HS-5 (cell line): ENCODE measurements around the gene AMACR.
"Not testable (repeated sequence)": the region's sequence is repeated elsewhere in the genome, so short reads cannot be mapped to it uniquely, and the experiment has no call there.

ENCODE experiments used
- DNase-seq: peaks from one replicate; pipeline ENCODE4 v3.0.0-alpha.2; 2012; ENCODE audit warnings: low read depth

The AMACR gene

DNA sequence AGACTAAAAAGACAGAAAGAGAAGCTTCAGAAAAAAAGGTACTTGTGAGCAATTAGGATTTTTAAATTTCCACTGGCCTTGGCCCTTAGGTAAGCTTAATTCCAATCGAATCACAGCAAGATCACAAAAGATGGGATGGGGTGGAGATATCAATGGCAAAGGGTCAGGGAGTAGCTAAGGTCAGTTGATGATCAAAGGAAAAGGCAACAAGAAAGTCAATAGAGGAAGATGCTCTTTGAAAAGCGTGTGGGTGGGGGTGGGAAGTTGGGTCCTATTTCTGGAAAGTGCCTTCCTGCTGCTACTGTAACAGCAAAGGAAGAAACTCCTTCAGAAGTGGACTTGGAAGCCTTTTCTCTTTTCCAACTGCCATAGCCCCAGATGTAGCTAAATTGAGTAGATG is 27.9 kb upstream of the AMACR start:
- no peak for DNase-seq

DNA sequence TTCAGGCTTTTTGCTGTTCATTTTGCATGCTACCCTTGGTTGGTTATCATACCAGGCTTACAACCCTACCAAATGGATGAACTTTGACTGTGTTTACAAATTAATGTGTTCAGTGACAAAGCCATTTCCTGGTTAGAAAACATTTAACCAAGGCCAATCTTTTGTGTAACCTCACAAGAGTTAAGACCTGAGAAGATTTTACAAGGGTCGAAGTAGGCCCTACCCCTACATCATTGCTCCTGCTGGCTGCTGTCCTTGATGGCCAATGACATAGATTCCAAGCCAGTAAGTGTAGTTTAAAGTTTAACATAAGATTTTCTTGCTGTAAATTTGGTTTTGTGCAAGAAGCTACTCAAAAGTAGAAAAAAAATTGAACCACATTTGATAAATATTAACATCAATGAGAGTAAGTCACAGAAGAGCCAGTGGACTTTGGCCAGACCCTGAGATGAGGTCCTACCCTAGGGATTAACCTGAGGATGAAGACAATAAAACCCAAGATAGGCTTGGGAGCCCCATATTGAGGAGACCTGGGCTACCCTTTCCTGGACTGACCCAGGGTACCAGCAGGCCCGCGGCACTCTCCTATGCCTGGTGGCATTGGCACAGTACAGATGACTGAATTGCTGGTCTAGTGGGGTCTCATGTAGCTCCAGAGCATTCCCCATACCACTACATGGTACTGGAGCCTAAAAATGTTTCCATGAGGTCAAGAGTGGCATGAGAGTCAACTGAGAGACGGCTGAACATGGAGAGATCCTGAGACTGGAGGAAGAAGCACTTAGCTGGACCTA is 26.9 kb upstream of the AMACR start:
- no peak for DNase-seq

DNA sequence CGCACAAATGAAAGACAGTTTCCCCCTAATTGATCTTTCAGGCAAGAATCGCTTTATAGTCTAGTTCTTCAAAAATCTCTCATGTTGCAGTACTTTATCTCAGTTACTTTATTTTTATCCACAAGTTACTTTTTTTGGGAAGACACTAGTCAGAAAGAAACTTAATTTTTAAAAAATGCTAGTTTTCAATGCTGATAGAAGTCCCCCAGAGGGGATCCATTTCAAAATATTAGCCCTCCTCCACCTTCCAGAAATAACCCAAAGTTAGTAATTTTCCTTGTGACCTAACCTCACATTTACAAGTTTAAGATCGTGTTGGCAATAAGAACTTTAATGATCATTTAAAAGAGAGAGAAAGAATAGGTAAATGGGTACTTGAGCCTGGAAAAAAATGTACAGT is 24.1 kb upstream of the AMACR start:
- DNase-seq, result no peak

DNA sequence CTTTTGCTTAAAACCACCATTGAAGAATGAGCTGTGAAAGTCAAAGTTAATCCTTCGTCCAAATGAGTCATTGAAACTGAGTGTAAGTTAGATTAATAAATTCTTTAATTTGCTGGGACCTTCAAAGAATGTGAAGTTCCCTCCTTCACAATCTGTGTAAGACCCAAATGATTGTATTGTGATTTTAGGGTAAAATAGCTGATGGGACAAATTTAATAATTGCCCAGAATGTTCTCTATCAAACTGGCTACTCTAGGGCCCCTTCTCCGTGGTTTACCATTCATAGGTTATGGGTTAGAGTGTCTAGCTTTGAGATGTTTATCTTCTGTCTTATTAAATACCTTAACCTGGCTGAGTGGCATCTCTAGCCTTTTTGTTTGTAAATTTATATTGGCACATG is 23.3 kb upstream of the AMACR start:
- no peak for DNase-seq

DNA sequence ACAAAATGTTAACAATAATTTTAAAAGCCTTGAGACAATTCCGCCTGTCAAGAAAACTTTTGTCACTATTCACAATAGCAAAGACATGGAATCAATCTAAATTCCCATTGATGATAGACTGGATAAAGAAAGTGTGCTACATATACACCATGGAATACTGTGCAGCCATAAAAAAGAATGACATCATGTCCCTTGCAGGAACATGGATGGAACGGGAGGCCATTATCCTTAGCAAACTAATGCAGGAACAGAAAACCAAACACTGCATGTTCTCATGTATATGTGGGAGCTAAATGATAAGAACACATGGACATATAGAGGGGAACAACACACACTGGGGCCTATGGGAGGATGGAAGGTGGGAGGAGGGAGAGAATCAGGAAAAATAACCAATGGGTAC is 22.7 kb upstream of the AMACR start:
- not testable (repeated sequence) for DNase-seq

DNA sequence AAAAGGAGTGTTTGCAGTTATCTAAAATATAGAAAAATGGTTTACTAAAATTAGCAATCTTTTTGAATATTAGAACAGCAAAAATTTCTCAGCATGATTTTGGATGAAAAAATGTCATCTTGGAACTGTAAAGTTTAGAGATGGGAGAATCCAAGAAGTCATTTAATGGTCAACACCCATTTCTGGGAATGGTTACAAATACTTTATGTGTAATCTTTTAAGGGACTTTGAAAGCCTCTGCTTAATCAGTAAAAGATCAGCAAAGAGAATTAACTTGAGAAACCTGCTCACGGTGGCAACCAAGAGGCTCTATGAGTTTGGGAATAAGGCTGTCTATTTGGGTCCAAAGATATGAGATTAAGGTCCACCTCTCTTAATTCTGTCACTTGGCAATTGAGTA is 22.2 kb upstream of the AMACR start:
- no peak for DNase-seq

DNA sequence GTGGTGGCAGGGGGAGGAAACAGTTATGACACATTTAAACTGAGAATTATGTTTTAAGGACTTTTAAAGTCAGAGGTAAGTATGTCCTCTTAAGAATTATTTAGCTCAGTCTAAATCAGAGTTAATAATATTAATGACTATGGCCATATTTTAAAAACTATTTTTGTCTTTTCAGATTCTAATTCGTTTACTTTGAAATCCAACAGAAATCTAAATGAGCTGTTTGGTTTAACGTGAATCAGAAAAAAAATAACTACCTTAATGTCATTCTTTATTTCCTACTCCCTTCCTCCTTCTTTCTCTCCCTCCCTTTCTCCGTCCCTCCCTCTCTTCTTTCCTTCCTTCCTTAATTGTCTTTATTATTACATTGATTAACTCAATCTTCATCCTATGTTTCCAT is 20.5 kb upstream of the AMACR start:
- no peak for DNase-seq

DNA sequence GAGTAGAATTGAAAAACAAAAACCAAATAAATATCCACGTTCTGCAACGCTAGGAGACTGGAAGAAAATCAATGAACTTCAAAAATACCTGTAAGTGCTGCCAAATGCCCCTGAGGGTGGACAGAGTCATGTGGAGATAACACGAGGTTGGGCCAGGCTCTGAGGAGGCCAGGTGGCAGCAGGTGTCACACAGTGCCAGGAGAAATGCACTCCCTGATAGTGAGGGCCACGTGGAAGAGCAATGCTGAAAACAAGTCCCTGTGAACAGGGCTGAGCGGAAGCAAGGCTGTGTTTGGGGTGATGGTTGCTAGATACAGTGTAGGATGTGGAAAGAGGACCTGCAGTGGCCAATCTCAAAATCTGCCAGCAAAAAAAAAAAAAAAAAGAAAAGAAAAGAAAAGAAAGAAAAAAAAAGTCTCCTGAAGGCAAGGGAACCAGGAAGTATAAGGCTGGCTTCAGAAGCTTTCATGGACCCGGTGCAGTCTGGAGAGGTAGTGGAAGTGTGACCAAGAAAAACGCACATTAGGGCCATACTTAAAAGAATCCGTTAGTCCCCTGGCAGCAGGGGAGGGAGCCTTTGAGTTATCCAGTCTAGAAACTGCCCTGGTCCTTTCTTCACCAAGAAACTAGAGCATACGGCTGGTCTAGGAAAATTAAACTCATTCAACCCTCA is 18.4 kb upstream of the AMACR start:
- DNase-seq, result no peak

DNA sequence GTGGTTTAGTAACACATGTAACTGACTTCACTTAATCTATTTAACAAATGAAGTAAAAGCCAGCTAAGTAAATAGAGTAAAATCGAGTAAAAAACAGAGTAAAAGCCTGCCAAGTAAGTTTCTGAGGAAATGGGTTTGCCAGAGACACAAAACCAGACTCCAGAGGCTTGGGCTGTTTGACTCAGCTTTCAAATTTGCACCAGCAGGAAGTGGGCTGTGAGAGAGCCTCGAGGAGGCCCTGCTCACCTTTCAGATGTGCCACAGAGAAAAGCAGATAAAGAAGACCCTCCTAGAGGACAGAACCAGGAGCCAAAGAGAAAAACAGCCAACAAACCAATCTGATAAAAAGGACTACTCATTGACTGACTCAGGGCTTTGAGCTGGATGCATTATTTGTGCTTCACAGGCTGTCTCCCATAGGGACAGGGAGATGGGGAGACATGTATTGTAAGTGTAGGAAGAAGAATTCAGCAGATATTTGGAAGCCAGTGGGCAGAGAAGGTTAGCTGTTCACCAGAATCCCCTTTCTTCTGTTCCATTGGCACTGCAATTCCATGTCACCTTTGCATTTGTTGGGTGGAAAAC is 14.4 kb upstream of the AMACR start:
- DNase-seq, result no peak

DNA sequence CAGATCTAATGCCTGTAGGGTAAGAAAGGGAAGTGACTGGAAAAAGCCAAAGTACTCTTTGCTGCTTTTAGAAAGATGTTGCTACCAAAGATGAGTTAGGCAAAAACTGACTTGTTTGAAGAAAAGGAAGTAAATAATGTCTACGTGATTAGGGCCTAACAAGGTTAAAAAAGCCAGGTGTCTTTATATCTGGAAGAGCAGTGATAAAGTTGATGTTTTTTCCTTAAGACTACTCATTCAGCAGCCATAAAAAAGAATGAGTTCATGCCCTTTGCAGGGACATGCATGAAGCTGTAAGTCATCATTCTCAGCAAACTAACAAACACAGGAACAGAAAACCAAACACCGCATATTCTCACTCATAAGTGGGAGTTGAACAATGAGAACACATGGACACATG is 13.5 kb upstream of the AMACR start:
- no peak for DNase-seq

DNA sequence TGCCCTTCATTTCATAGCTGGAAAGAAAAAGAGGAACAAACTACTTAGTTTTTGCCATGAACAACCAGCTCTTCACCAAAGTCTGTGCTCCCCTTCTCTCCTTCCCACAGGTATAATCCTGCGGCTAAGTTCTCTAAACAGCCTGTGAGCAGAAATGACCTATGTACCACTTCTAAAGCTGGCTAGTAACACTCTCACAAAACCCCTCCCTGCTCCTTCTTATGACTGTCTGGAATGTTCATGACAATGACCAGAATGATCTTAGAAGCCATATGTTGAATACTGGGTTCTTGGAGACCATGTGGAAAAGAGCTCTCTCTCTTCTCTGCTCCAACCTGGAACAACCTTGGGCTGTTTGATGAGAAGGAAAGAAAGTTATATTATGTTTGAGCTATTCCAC is 12.9 kb upstream of the AMACR start:
- DNase-seq, result no peak

DNA sequence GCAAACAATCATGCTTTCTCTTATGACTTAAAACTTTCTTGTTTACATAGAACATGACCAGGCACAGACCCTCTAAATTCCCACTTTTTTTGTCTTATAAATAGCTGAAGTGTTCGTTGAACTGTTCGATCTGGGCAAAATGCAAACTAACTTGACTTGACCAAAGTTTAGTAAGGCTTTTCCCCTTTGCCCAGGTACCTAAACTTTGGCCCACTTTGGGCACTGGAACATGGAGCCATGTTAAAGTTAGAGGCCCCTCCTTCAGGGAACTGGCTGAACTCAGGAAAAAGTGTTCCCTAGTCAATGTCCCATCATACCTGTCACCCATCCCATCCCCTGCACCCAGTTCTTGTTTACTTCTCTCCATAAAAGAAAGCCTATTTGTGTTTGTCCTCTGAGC is 9.4 kb upstream of the AMACR start:
- no peak for DNase-seq

DNA sequence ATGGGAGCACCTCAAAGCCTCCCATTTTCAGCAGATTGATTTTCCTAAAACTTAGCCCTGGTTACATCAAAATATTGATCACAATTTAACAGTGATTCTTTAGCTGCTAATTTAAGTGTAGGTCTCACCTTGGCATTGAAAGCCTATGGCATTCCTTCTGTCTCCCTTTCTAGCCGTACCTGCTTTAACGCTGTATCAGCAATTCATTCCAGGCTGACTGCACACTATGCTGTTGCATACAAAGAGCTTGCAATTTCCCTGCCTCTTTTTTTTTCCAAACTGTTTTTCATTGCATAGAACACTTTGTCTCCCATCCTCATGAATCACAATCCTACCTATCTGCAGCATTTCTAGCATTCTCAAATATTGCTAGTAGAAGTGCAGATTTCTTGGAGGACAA is 8.9 kb upstream of the AMACR start:
- DNase-seq, result no peak

DNA sequence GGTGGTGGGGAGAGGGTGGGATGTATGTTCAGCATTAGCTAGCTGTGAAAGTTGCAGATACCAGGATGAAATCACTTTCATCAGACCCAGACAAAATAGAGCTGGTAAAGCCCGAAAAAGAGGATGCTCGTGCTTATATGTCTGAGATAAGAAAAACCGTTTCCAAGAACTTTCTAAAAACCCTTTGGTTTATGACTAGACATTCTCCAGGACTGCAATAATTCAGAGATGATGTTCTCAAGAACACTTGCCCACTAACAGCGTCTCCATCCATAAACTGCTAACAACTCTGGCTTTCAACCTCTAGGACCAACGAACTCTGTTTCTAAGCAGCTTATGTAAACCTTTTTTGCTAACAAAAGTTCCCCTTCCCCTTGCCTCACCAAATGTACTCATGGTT is 8.4 kb upstream of the AMACR start:
- DNase-seq, result no peak

DNA sequence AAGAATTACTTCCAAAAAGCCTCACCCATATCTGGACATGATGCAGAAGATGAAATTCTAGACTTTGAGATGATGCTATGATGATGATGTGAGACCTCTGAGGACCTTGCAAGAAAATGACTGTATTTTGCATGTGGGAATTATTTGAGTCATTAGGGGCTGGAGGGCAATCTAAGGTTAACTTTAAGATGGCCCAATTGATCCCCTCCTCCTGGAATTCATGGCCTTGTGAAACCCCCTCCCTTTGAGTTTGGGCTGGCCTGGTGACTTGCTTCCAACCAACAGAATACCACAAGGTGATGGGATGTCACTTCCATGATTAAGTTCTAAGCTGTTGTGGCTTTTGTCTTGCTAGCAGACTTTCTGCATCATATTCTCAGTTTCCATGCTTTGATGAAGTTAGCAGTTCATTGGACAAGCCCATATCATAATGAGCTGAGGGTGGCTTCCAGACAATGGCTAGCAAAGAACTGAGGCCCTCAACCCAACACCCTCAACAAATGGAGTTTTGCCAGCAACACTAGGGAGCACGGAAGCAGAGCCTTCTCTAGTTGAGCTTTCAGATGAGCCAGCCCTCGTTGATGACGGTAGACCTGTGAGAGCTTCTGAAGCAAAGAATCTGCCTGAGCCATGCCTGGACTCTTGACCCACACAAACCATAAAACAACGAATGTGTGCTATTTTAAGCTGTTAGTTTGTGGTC is 7.4 kb upstream of the AMACR start:
- DNase-seq, result no peak

DNA sequence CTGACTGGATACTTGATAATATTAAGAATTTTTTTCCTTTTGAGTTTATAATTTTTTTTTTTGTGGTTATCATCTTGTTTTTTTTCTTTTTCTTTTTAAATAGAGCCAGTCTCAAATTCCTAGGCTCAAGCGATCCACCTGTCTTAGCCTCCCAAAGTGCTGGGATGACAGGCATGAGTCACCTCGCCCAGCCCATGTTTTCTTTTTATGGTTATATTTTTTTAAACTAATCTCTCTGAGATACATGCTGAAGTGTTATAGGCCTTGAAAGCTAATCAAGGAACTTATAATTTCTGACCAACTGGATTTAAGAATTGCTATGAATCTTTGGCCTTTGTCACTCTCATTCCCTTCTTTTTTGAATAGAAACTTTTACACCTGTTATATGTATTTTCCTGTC is 6.8 kb upstream of the AMACR start:
- DNase-seq, result no peak

DNA sequence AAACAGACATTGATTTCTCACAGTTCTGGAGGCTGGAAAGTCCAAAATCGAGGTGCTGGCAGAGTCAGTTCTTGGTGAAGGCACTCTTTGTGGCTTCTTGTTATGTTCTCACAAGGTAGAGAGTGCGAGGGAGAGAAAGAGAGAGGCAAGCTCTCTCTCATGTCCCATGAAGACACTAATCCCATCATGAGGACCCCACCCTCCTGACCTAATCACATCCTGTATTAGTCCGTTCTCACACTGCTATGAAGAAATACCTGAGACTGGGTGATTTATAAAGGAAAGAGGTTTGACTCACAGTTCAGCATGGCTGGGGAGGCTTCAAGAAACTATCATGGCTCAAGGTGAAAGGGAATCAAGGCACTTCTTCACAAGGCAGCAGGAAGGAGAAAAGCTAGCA is 5.7 kb upstream of the AMACR start:
- no peak for DNase-seq

DNA sequence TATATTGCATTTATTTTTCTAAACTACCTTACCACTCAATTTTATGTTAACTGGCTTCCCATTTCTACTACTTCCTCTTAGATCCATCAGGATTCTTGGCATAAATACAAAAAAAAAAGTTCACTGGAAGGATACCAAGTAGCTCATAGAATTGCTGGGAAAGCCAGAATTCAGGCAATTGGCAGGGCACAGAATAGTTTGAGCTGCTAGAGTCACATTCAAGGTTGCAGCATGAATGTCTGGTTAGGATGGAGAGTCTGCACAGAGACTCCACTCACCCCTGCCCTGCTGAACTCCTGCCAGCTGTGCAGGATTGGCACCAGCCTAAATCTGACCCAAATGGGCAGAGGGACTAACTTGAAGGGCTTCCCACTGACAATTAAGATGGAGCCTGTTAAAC is 4.9 kb upstream of the AMACR start:
- no peak for DNase-seq

DNA sequence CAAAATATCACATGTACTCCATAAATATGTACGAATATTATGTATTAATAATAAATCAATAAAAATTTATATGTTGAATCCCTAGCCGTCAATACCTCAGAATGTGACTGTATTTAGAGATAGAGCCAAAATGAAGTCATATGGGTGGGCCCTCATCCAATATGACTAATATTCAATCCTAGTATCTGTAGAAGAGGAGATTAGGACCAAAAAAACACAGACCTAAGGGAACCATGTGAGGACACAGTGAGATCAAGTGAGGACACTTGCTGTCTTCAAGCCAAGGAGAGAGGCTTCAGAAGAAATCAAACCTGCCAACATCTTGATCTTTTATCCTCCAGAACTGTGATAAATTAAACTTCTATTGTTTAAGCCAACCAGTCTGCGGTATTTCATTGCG is 3.7 kb upstream of the AMACR start:
- DNase-seq, result no peak

DNA sequence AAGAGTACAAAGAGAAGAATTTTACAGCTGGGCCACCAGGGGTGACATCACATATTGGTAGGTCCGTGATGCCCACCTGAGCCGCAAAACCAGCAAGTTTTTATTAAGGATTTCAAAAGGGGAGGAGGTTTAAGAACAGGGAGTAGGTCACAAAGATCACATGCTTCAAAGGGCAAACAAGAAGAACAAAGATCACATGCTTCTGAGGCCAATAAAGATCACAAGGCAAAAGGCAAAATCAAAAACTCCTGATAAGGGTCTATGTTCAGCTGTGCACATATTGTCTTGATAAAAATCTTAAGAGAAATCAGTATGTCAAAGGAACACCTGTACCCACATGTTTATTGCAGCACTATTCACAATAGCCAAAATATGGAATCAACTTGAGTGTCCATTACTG is 2.3 kb upstream of the AMACR start:
- DNase-seq, result not testable (repeated sequence)

DNA sequence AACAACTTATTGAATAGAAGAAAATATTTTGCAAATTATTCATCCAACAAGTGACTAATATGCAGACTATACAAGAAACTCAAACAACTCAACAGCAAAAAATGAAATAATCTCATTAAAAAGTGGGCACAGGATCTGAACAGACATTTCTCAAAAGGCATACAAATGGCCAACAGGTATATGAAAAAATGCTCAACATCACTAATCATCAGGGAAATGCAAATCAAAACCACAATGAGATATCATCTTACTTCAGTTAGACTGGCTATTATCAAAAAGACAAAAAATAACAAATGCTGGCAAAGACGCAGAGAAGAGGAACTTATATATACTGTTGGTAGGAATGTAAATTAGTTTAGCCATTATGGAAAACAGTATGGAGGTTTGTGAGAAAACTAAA is 1.8 kb upstream of the AMACR start:
- DNase-seq, result no peak

DNA sequence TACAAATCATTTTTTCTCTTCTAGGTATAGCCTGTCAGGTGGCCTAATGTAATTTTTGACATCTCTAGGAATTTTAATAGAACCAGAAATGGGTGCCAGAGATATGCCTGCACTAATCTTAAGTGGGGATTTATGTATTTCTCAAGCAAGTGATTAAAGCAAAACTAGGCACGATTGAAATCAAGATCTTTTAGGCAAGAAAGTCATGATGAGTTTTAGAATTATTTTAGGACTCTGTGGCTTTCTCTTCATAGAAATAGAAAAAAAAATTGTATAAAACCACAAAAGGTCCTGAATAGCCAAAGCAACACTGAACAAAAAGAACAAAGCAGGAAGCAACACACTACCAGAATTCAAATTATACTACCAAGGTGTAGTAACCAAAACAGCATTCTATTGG is 952 bp upstream of the AMACR start:
- DNase-seq, result no peak

DNA sequence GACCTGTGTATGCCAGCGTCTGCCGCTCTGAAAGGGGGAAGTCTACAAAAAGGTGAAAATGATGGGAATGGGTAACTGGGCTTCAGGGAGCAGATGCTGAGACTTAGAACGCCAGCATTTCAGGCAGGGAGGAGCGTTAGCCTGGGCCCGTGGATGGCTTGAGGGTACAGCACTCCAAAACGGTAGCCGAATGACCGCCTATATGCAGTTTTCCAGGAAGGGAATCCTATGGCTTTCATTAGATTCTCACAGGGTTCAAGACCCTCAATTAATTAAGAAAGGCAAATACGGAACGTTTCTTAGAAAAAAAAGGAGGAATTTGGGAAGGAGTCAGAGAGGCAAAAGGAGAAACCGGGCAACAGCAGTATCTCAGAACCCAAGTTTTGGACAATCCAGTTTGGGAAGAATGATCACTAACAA is 639 bp downstream of the AMACR start:
- DNase-seq, result no peak
